Activated naive CD4-positive, alpha-beta T cell (primary cell): Measurements from ENCODE around the gene NRIP1.

Experiments
- DNase-seq, 4 experiments: peaks; one replicate each; lab custom pipeline; 2025; lab: John Stamatoyannopoulos, UW

NRIP1 gene

GRCh38 chr21:14917762-14918161 lies 147.0 kb downstream of the NRIP1 start:
- DNase-seq = no peak

GRCh38 chr21:14916676-14917141 lies 148.1 kb downstream of the NRIP1 start:
- DNase-seq = no peak

- DNase-seq = no peak
These were observed 151.2 kb downstream of the NRIP1 start for GRCh38 chr21:14913638-14914037.

GRCh38 chr21:14911351-14911750 lies 153.4 kb downstream of the NRIP1 start:
- DNase-seq = no peak
